SU-DHL-6 (cell line): ENCODE data around the gene SERINC2.

Source experiments
- H2AFZ ChIP-seq: fragments of 200-600 bp; sonication (generic); 2 replicates; pipeline ENCODE4 v1.6.1; 2014; ENCODE audit warnings: low read depth, mild to moderate bottlenecking, moderate library complexity, mixed read lengths, antibody characterized with exemption, low read length; ENCODE audit not compliant: severe bottlenecking
- H3F3A ChIP-seq: fragments of 200-600 bp; shearing (Covaris generic); 2 replicates; pipeline ENCODE4 v1.6.0; 2016; ENCODE audit warnings: antibody characterized with exemption, mild to moderate bottlenecking; ENCODE audit not compliant: insufficient read depth
- H3K27ac ChIP-seq: fragments of 200-600 bp; sonication (generic); 2 replicates; pipeline ENCODE4 v1.5.1; 2016; ENCODE audit warnings: low read depth, mild to moderate bottlenecking, low read length, moderate library complexity, mixed read lengths
- H3K27me3 ChIP-seq: fragments of 200-600 bp; sonication (generic), shearing (Covaris generic); 2 replicates; pipeline ENCODE4 v1.6.0; 2014; ENCODE audit warnings: mild to moderate bottlenecking, low read length
- H3K36me3 ChIP-seq: fragments of 200-600 bp; sonication (generic); 2 replicates; pipeline ENCODE4 v1.6.1; 2014; ENCODE audit warnings: mild to moderate bottlenecking, low read length, mixed read lengths
- H3K4me2 ChIP-seq: fragments of 300-600, 200-600 bp; shearing (Covaris generic), sonication (generic); 2 replicates; pipeline ENCODE4 v1.6.0; 2014; ENCODE audit warnings: low read length, low read depth, mild to moderate bottlenecking; ENCODE audit not compliant: poor library complexity, severe bottlenecking
- H3K4me3 ChIP-seq: fragments of 200-600 bp; sonication (generic); 2 replicates; pipeline ENCODE4 v1.5.1; 2014; ENCODE audit warnings: antibody characterized with exemption, low read length, mild to moderate bottlenecking, mixed read lengths; ENCODE audit not compliant: insufficient read depth, poor library complexity, severe bottlenecking
- H3K79me2 ChIP-seq: fragments of 200-600 bp; sonication (generic); 2 replicates; pipeline ENCODE4 v1.6.1; 2014; ENCODE audit warnings: mild to moderate bottlenecking, low read length, moderate library complexity; ENCODE audit not compliant: insufficient read depth
- H3K9ac ChIP-seq: fragments of 200-600 bp; sonication (generic); 2 replicates; pipeline ENCODE4 v1.7.0; 2014; ENCODE audit warnings: mild to moderate bottlenecking, low read length
- H3K9me2 ChIP-seq: fragments of 200-600 bp; sonication (generic); replicated peaks from 2 replicates; pipeline ENCODE4 v1.6.1; 2014; ENCODE audit warnings: low read length; ENCODE audit not compliant: insufficient read depth
- H3K9me3 ChIP-seq: fragments of 200-600 bp; sonication (generic); 2 replicates; pipeline ENCODE4 v1.6.1; 2014; ENCODE audit warnings: low read length, mixed read lengths; ENCODE audit not compliant: insufficient read depth
- H4K20me1 ChIP-seq: fragments of 200-600 bp; sonication (generic); 2 replicates; pipeline ENCODE4 v1.6.1; 2014; ENCODE audit warnings: low read depth, mild to moderate bottlenecking, antibody characterized with exemption, low read length, moderate library complexity, mixed read lengths
- CTCF ChIP-seq: fragments of 200-600 bp; sonication (generic); IDR thresholded peaks from one replicate; pipeline ENCODE4 v1.5.1; 2017; ENCODE audit warnings: antibody characterized with exemption, mild to moderate bottlenecking, low read length, moderate library complexity; ENCODE audit not compliant: insufficient read depth, poor library complexity, severe bottlenecking
- EZH2phosphoT487 ChIP-seq: fragments of 200-600 bp; sonication (generic), shearing (Covaris generic); conservative IDR thresholded peaks from 2 replicates; pipeline ENCODE4 v1.6.1; 2018; ENCODE audit warnings: mild to moderate bottlenecking, antibody characterized with exemption, low read length, moderate library complexity, mixed read lengths

Gene SERINC2

DNA sequence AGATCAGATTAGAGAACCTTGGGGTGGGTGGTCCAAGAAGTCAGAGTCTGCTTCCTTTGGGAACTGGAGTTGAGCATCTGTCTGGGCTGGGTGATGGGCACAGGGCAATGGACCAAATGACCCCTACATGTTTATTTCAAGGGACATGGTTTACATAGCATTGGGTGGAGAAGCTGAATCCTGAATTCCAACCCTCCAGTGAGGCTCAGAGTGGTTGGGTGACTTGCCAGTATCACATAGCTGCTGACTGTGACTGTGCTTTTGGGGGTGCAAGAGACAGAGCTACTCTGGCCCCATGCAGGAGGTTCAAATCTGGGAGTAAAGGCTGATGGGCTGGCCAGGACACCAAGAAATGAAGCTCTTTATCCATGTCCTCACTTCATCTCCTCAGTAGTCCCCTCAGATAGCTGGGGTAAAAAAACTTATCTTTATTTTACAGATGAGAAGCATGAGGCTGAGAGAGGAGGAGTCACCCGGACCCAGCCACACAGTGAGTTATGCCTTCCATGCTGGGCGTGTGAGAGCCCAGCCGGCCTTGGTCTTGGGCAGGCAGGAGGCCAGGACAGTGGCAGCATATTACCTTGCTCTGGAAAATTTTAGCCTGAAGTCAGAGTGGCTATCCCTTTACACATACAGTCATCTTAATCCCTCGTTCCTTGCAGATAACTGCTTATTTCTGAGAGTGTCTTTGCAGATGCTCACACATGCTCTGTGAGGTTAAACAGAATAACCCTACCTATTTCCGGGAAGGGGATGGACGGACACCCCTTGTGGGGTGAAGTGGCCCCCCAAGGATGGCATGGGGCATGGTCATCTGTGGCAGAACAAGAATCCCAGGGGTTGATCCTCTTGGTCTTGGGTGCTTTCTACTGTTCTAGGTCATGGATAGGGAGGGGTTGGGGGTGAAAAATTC is 2.8 kb upstream of the SERINC2 start:
- Histone ChIP-seq H3K4me2 (no peak overlapping the region), H3K27me3 (no peaks in the 10 kb centered on the region), H3K36me3 (no peaks in the 10 kb centered on the region), H3K9ac (no peak overlapping the region), H3K4me3 (no peak overlapping the region), H3K9me2 (no peaks in the 10 kb centered on the region), H2AFZ (no peak overlapping the region), H3K27ac (no peak overlapping the region), H4K20me1 (no peaks in the 10 kb centered on the region), H3F3A (no peaks in the 10 kb centered on the region), H3K9me3 (no peaks in the 10 kb centered on the region), H3K79me2 (no peaks in the 10 kb centered on the region)
- TF ChIP-seq EZH2phosphoT487: 0 out of 2 replicates have a peak, but pooled peaks have one; percentile 6
- TF ChIP-seq CTCF: no peak

DNA sequence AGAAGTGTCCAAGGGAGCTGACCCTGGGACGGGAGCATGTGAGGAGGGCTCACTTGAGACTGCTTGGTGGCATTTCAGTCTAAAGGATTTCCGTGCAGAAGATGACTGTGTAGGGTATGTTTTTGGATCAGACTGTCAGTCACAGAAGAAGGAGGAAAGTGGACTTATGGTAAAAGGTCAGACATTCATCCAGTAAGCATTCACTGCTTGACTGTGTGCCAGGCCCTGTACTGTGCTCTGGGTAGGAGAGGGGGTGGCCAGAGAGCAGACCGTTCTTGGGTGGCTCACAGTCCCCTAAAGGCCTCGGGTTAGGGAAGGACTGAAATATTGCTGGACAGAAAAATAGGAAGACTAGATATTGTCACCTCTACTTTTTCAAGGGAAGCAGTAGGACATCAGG is 2.1 kb upstream of the SERINC2 start:
- Histone ChIP-seq H3K79me2 (no peaks in the 10 kb centered on the region), H3K4me2 (no peak overlapping the region), H4K20me1 (no peaks in the 10 kb centered on the region), H3K4me3 (no peak overlapping the region), H3F3A (no peaks in the 10 kb centered on the region), H3K27me3 (no peaks in the 10 kb centered on the region), H3K36me3 (no peaks in the 10 kb centered on the region), H3K9me2 (no peaks in the 10 kb centered on the region), H3K27ac (no peak overlapping the region), H2AFZ (no peak overlapping the region), H3K9me3 (no peaks in the 10 kb centered on the region), H3K9ac (no peak overlapping the region)
- TF ChIP-seq EZH2phosphoT487: no peak
- no peak for TF ChIP-seq CTCF

DNA sequence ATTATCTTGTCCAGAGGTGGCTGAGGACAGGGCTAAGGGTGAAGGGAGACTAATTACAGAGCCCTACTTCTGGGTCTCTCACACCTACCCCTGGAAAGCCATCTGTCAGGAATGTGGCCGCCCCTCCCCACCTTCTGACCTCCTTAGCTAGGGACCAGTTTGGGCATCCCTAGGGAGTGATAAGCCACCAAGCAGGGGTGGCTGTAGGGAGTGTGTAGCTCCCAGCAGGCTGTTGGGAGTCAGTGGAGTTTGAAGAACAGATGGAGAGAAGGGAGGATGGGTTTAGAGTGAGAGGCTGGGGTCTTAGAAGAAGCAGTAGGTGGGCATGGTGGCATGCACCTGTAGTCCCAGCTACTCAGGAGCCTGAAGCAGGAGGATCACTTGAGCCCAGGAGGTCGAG is 808 bp upstream of the SERINC2 start:
- no peak overlapping the region for H2AFZ ChIP-seq
- no peak overlapping the region for H3K9ac ChIP-seq
- no peaks in the 10 kb centered on the region for H3K27me3 ChIP-seq
- H4K20me1 ChIP-seq: no peaks in the 10 kb centered on the region
- no peak for TF ChIP-seq EZH2phosphoT487
- TF ChIP-seq CTCF: no peak
- H3F3A ChIP-seq: no peaks in the 10 kb centered on the region
- H3K9me3 ChIP-seq: no peaks in the 10 kb centered on the region
- no peak overlapping the region for H3K4me3 ChIP-seq
- no peak overlapping the region for H3K27ac ChIP-seq
- no peaks in the 10 kb centered on the region for H3K36me3 ChIP-seq
- no peaks in the 10 kb centered on the region for H3K9me2 ChIP-seq
- H3K79me2 ChIP-seq: no peaks in the 10 kb centered on the region
- H3K4me2 ChIP-seq: no peak overlapping the region
